CD14-positive monocyte (primary cell): ENCODE measurements around the gene KLHL40. TPM values are rescaled to one million over a fixed set of nuclear protein-coding genes. Genes with fewer than 3 reads are reported as not detected.

Experiments used
- DNase-seq, 3 donors: peaks; one replicate each; pipeline ENCODE4 v3.0.0-alpha.2; 2011 to 2022
- H2AFZ ChIP-seq: 2 replicates; pipeline ENCODE4 v1.6.0; 2012; ENCODE audit warnings: mild to moderate bottlenecking, low read depth, low read length, inconsistent platforms; ENCODE audit not compliant: insufficient read depth, poor library complexity, severe bottlenecking
- H3K27ac ChIP-seq, 2 donors: 1 replicate in 1 of 2; 2 replicates in 1 of 2; pipeline ENCODE4 v1.5.1; 2012 to 2013; ENCODE audit warnings: low read length in 2 of 2, control low read depth in 1 of 2, inconsistent platforms in 1 of 2, low read depth in 1 of 2, mild to moderate bottlenecking in 1 of 2
- H3K27me3 ChIP-seq, 2 donors: one replicate each; pipeline versions ENCODE4 v1.6.0 to v1.6.1; 2011 to 2013; ENCODE audit warnings: low read length in 2 of 2; ENCODE audit not compliant: control insufficient read depth in 2 of 2, insufficient read depth in 2 of 2
- H3K36me3 ChIP-seq, 2 donors: replicated peaks in 1 of 2; 1 replicate in 1 of 2; 2 replicates in 1 of 2; pipeline versions ENCODE4 v1.5.1 to v1.6.1; 2012 to 2013; ENCODE audit warnings: low read length in 2 of 2, control low read depth in 1 of 2, inconsistent platforms in 1 of 2, mild to moderate bottlenecking in 1 of 2; ENCODE audit not compliant: insufficient read depth in 2 of 2, control insufficient read depth in 1 of 2
- H3K4me1 ChIP-seq, 2 donors: 1 replicate in 1 of 2; 2 replicates in 1 of 2; pipeline versions ENCODE4 v1.5.1 to v1.6.1; 2012 to 2013; ENCODE audit warnings: low read length in 2 of 2, control low read depth in 1 of 2, inconsistent platforms in 1 of 2, mild to moderate bottlenecking in 1 of 2, moderate library complexity in 1 of 2; ENCODE audit not compliant: insufficient read depth in 2 of 2, control insufficient read depth in 1 of 2
- H3K4me2 ChIP-seq: replicated peaks from 2 replicates; pipeline ENCODE3; 2012; ENCODE audit warnings: low read length, moderate library complexity, mild to moderate bottlenecking; ENCODE audit not compliant: poor library complexity, severe bottlenecking; ENCODE audit errors: extremely low read depth
- H3K4me3 ChIP-seq, 3 experiments: fragments of 200-600 bp in 1 of 3; sonication (generic) in 1 of 3; replicated peaks in 1 of 3; 1 replicate in 2 of 3; 2 replicates in 1 of 3; pipeline ENCODE4 v1.5.1; 2011 to 2013; ENCODE audit warnings: low read length in 3 of 3, mild to moderate bottlenecking in 3 of 3, control low read depth in 2 of 3, low read depth in 2 of 3, inconsistent platforms in 1 of 3, moderate library complexity in 1 of 3
- H3K79me2 ChIP-seq: 2 replicates; pipeline ENCODE4 v1.6.0; 2012; ENCODE audit warnings: mild to moderate bottlenecking, control low read depth, inconsistent platforms, low read length, moderate library complexity; ENCODE audit not compliant: insufficient read depth
- H3K9ac ChIP-seq: 2 replicates; pipeline ENCODE4 v1.6.0; 2017; ENCODE audit warnings: low read length, mild to moderate bottlenecking; ENCODE audit not compliant: insufficient read depth, poor library complexity, severe bottlenecking
- H3K9me3 ChIP-seq, 2 donors: replicated peaks in 1 of 2; 1 replicate in 1 of 2; 2 replicates in 1 of 2; pipeline versions ENCODE4 v1.5.1 to v1.6.1; 2012 to 2013; ENCODE audit warnings: low read length in 2 of 2, control low read depth in 1 of 2; ENCODE audit not compliant: control insufficient read depth in 1 of 2, insufficient read depth in 1 of 2
- H4K20me1 ChIP-seq: 2 replicates; pipeline ENCODE4 v1.6.0; 2012; ENCODE audit warnings: mild to moderate bottlenecking, low read length, control low read depth, moderate library complexity; ENCODE audit not compliant: insufficient read depth
- H3K27ac Mint-ChIP-seq, 7 donors: one replicate each; pipeline ENCODE4 v1.8.0; 2020; ENCODE audit warnings: mild to moderate bottlenecking in 7 of 7, mixed read lengths in 7 of 7, moderate library complexity in 6 of 7, inconsistent platforms in 2 of 7
- H3K27me3 Mint-ChIP-seq, 3 donors: one replicate each; pipeline ENCODE4 v1.8.0; 2021 to 2022; ENCODE audit warnings: low read depth in 3 of 3, mild to moderate bottlenecking in 3 of 3, mixed read lengths in 3 of 3, moderate library complexity in 3 of 3, inconsistent platforms in 1 of 3
- H3K36me3 Mint-ChIP-seq, 2 donors: one replicate each; pipeline ENCODE4 v1.8.0; 2020; ENCODE audit warnings: mixed read lengths in 2 of 2, inconsistent platforms in 1 of 2, mild to moderate bottlenecking in 1 of 2
- H3K4me1 Mint-ChIP-seq: one replicate; pipeline ENCODE4 v1.8.0; 2020; ENCODE audit warnings: mild to moderate bottlenecking, mixed read lengths
- H3K4me3 Mint-ChIP-seq, 2 donors: one replicate each; pipeline ENCODE4 v1.8.0; 2020; ENCODE audit warnings: mild to moderate bottlenecking in 2 of 2, mixed read lengths in 2 of 2, moderate library complexity in 1 of 2
- H3K9me3 Mint-ChIP-seq, 7 donors: one replicate each; pipeline ENCODE4 v1.8.0; 2020 to 2022; ENCODE audit warnings: mixed read lengths in 7 of 7, mild to moderate bottlenecking in 6 of 7, moderate library complexity in 6 of 7, inconsistent platforms in 2 of 7
- CTCF ChIP-seq: fragments of 200-600 bp; IDR thresholded peaks from one replicate; pipeline ENCODE4 v1.8.0; 2022; ENCODE audit warnings: antibody characterized with exemption, mild to moderate bottlenecking
- WGBS: methylation state at CpG from one replicate; pipeline ENCODE4 v1.1.5; 2013; ENCODE audit warnings: missing lambda C conversion rate; ENCODE audit not compliant: insufficient coverage; 5-methylcytosine and 5-hydroxymethylcytosine counted together
- intact Hi-C, 2 donors: fragments of 100-400 bp; cut with micrococcal nuclease; formaldehyde crosslinking; loops; one replicate each; pipeline versions ENCODE4 v1.15.0 to v1.15.1; 2023
- polyA plus RNA-seq, 3 donors: library from polyadenylated mRNA; depleted of rRNA in 1 of 3; unstranded in 2 of 3; stranded (reverse) in 1 of 3; fragments of 300-500 nt in 2 of 3; fragments of >200 nt in 1 of 3; fragmentation: Illumina TruSeq in 2 of 3; gene quantifications; 1 replicate in 2 of 3; 2 replicates in 1 of 3; pipeline ENCODE4 v1.2.3, GENCODE V29; 2012 to 2021

Gene KLHL40
- polyA plus RNA-seq, 3 donors: not detected

- no peaks in the 10 kb centered on the region for H3K36me3 Mint-ChIP-seq
- Histone ChIP-seq H3K4me1 (peaks cover 0 to 4% of the 10 kb centered on the region in 2 donors), H2AFZ (no peak overlapping the region), H3K4me3 (no peak overlapping the region), H4K20me1 (no peaks in the 10 kb centered on the region), H3K27me3 (peaks cover 0 to 29% of the 10 kb centered on the region in 2 donors), H3K27ac (no peak overlapping the region), H3K36me3 (no peaks in the 10 kb centered on the region), H3K79me2 (no peaks in the 10 kb centered on the region), H3K9me3 (peaks cover 0 to 5% of the 10 kb centered on the region in 2 donors), H3K4me2 (no peak overlapping the region), H3K9ac (no peak overlapping the region)
- no peak for TF ChIP-seq CTCF
- no peak overlapping the region for H3K27ac Mint-ChIP-seq
- 76% methylated on average over 11 of the region's 12 CpGs for WGBS
- peaks cover 32 to 39% (median 33%) of the 10 kb centered on the region in 3 donors for H3K27me3 Mint-ChIP-seq
- H3K9me3 Mint-ChIP-seq: peaks cover 0 to 10% (median 5%) of the 10 kb centered on the region in 7 donors
- intact Hi-C loops: no loop called here
- no peak for DNase-seq
- no peak overlapping the region for H3K4me3 Mint-ChIP-seq
- H3K4me1 Mint-ChIP-seq: peaks cover 11% of the 10 kb centered on the region
Measured at GRCh38 chr3:42682301-42683070, 2.9 kb upstream of the KLHL40 start.

- Histone ChIP-seq H2AFZ (no peak overlapping the region), H3K4me2 (no peak overlapping the region), H4K20me1 (no peaks in the 10 kb centered on the region), H3K9me3 (peaks cover 0 to 5% of the 10 kb centered on the region in 2 donors), H3K27ac (no peak overlapping the region), H3K27me3 (peaks cover 0 to 29% of the 10 kb centered on the region in 2 donors), H3K9ac (no peak overlapping the region), H3K36me3 (no peaks in the 10 kb centered on the region), H3K4me1 (peaks cover 0 to 4% of the 10 kb centered on the region in 2 donors), H3K79me2 (no peaks in the 10 kb centered on the region), H3K4me3 (no peak overlapping the region)
- no peak for TF ChIP-seq CTCF
- H3K27ac Mint-ChIP-seq: peak overlapping the region in 3 of 7 donors; percentile 21 to 74 (median 32)
- 78% methylated on average over 2 of the region's 10 CpGs for WGBS
- peak; percentile 61 to 74 (median 61) for DNase-seq
- no peak overlapping the region for H3K4me3 Mint-ChIP-seq
- H3K27me3 Mint-ChIP-seq: peaks cover 34 to 42% (median 34%) of the 10 kb centered on the region in 3 donors
- H3K9me3 Mint-ChIP-seq: peaks cover 0 to 10% (median 0%) of the 10 kb centered on the region in 7 donors
- intact Hi-C loops: no loop called here
- H3K4me1 Mint-ChIP-seq: peaks cover 11% of the 10 kb centered on the region
- H3K36me3 Mint-ChIP-seq: no peaks in the 10 kb centered on the region
Measured at GRCh38 chr3:42683875-42684598, 1.3 kb upstream of the KLHL40 start.
